IMR-90 (cell line): ENCODE measurements around the gene COL3A1. TPM values are rescaled to one million over a fixed set of nuclear protein-coding genes. Genes with fewer than 3 reads are reported as not detected.

ENCODE experiments used
- CTCF ChIP-seq: conservative IDR thresholded peaks from 2 replicates; pipeline ENCODE4 v1.5.1; 2012; ENCODE audit warnings: mild to moderate bottlenecking, low read depth, low read length, improper control_type of control experiment
- FOS ChIP-seq: fragments of 150-350 bp; IDR thresholded peaks from 2 replicates; pipeline ENCODE4 v1.6.1; 2016; ENCODE audit warnings: low read depth, low read length
- POLR2A ChIP-seq: IDR thresholded peaks from 2 replicates; pipeline ENCODE4 v1.6.1; 2012; ENCODE audit warnings: mild to moderate bottlenecking, low read depth, low read length
- polyA plus RNA-seq, 3 experiments: library from polyadenylated mRNA; depleted of rRNA; stranded (reverse); fragments of >200 nt; gene quantifications; 2 replicates each; pipeline ENCODE4 v1.2.3, GENCODE V29; 2012; ENCODE audit warnings: low replicate concordance in 1 of 3
- total RNA-seq: library from RNA; depleted of rRNA; stranded (reverse); fragments of >200 nt; gene quantifications from 2 replicates; pipeline ENCODE4 v1.2.3, GENCODE V29; 2012

Gene COL3A1
- total and polyA plus RNA-seq, 2 of the 4 experiments (the other 2 are of a cell fraction): 402 to 408 TPM

DNA sequence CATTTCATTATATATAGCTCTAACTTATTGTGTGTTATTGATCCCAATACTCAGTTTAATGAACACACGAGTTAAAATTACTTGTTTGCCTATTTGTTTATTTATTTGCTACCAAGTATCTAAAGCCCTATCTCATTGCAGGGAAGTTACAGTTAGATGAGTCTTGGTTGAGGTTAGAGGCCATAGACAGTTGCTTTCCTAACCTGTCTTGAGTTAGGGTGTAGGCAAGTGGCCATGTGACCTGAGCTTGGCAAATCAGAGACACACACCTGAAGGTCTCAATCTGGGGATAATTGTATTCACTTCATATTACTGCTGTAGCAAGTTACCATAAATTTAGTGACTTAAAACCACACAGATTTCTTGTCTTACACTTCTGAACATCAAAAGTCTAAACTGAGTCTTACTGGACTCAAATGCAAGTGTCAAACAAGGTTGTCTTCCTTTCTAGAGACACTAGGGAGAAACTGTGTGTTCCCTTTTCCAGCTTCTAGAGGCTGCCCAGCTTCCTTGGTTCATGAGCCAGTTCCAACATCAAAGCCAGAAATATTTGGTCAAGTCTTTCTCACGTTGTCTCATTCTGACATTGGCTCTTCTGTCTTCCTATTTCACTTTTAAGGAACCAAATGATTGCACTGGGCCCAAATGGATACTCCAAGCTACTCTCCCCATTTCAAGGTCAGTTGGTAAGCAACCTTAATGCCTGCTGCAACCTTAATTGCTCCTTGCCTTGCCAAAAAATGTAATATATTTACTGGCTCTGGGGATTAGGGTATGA, 39.7 kb downstream of the COL3A1 start (continued):
- TF ChIP-seq CTCF (no peak), FOS (no peak), POLR2A (no peak; the same call in 1 of the 2 replicates)
